Measurements from ENCODE around the gene CD99. TPM values are rescaled to one million over a fixed set of nuclear protein-coding genes. Genes with fewer than 3 reads are reported as not detected.
"Not testable (repeated sequence)": the region's sequence is repeated elsewhere in the genome, so short reads cannot be mapped to it uniquely, and the experiment has no call there.

CD99 gene
- total RNA-seq, 2 donors from 2014 or later, result 126 to 183 TPM

DNA sequence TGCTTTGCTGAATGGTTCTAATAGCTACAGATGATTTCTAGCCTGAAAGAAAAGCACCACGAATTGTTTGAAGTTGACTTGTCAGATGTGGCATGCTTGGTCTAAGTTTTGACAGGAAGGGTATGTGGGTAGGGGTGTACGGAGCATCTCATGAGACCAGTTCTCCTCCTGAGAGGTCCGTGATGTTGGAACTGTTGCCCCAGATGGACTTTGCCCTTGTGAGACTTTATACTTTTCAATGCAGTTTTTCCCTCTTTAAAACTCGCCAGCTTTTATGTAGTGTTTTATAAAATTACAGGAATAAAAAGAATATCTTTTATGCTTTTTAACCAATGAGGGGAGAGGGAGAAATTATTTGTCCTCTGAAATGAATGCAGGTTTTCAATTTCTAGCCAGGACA lies 44.2 kb downstream of the CD99 start:
- no peak overlapping the region for H3K27ac ChIP-seq
- no peaks in the 10 kb centered on the region for H3K4me1 ChIP-seq
- ATAC-seq, result no peak
- WGBS, 2 donors, result 92 to 95% methylated on average over 4 of the region's 4 CpGs
- peaks cover 0 to 16% of the 10 kb centered on the region in 2 donors for H3K36me3 ChIP-seq (replicated peaks in 1 of 2; ENCODE audit: insufficient read depth in 1 of 2, low read depth in 2 of 2)
- H3K27me3 ChIP-seq, result no peaks in the 10 kb centered on the region
- no peak for DNase-seq
- TF ChIP-seq POLR2A (IDR thresholded peaks at IDR 0.05), result no peak
- TF ChIP-seq, protein P1, sequence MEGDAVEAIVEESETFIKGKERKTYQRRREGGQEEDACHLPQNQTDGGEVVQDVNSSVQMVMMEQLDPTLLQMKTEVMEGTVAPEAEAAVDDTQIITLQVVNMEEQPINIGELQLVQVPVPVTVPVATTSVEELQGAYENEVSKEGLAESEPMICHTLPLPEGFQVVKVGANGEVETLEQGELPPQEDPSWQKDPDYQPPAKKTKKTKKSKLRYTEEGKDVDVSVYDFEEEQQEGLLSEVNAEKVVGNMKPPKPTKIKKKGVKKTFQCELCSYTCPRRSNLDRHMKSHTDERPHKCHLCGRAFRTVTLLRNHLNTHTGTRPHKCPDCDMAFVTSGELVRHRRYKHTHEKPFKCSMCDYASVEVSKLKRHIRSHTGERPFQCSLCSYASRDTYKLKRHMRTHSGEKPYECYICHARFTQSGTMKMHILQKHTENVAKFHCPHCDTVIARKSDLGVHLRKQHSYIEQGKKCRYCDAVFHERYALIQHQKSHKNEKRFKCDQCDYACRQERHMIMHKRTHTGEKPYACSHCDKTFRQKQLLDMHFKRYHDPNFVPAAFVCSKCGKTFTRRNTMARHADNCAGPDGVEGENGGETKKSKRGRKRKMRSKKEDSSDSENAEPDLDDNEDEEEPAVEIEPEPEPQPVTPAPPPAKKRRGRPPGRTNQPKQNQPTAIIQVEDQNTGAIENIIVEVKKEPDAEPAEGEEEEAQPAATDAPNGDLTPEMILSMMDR (IDR thresholded peaks at IDR 0.05), result no peak
- no peak overlapping the region for H3K4me3 ChIP-seq
- H3K9me3 ChIP-seq, result no peaks in the 10 kb centered on the region
- intact Hi-C loops (cut with DNase I), result no loop called here

DNA sequence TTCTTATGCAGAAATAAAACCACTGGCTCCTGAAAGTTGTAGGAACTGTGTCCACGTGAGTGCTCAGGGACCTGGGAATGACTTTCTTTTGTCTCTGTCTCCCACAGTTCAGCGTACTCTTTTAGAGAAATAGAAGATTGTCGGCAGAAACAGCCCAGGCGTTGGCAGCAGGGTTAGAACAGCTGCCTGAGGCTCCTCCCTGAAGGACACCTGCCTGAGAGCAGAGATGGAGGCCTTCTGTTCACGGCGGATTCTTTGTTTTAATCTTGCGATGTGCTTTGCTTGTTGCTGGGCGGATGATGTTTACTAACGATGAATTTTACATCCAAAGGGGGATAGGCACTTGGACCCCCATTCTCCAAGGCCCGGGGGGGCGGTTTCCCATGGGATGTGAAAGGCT lies 49.6 kb downstream of the CD99 start:
- TF ChIP-seq, protein P1 (IDR thresholded peaks at IDR 0.05), result no peak
- TF ChIP-seq POLR2A (IDR thresholded peaks at IDR 0.05), result no peak
- ATAC-seq, result no peak
- intact Hi-C loops (cut with DNase I), result no loop called here
- Histone ChIP-seq H3K27ac (no peak overlapping the region), H3K4me1 (peaks cover 4% of the 10 kb centered on the region), H3K9me3 (no peaks in the 10 kb centered on the region), H3K27me3 (no peaks in the 10 kb centered on the region), H3K36me3 (replicated peaks in 1 of 2; ENCODE audit: insufficient read depth in 1 of 2, low read depth in 2 of 2) (peaks cover 0 to 12% of the 10 kb centered on the region in 2 donors), H3K4me3 (no peak overlapping the region)
- DNase-seq, result no peak
- WGBS, 2 donors, result 94% methylated on average over 9 to 11 of the region's 11 CpGs

DNA sequence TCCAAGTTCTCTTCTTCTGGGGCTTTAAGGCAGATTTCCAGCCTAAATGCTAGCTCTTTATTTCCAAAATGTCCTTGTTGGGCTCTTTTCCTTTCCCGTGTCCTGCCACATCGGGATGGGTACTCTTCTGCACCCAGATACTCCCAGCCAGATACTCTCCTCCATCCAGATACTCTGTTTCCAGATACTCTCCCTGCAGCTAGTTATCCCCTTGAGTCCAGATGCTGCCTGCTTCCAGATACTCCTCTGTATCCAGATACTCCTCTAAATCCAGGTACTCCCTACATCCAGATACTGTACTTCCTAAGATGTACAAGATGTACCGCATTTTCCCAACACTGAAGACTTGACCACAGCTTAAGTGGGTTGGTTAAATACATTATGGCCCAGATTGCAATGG lies 50.3 kb downstream of the CD99 start:
- H3K27me3 ChIP-seq, result no peaks in the 10 kb centered on the region
- H3K9me3 ChIP-seq, result no peaks in the 10 kb centered on the region
- DNase-seq (no peak), ATAC-seq (no peak)
- no peak overlapping the region for H3K4me3 ChIP-seq
- intact Hi-C loops (cut with DNase I), result no loop called here
- H3K4me1 ChIP-seq, result peaks cover 11% of the 10 kb centered on the region
- peaks cover 0 to 12% of the 10 kb centered on the region in 2 donors for H3K36me3 ChIP-seq (replicated peaks in 1 of 2; ENCODE audit: insufficient read depth in 1 of 2, low read depth in 2 of 2)
- TF ChIP-seq, protein P1 (IDR thresholded peaks at IDR 0.05), result no peak
- TF ChIP-seq POLR2A (IDR thresholded peaks at IDR 0.05), result no peak
- H3K27ac ChIP-seq, result no peak overlapping the region
- WGBS, 2 donors, result 96 to 99% methylated on average over 3 of the region's 3 CpGs

DNA sequence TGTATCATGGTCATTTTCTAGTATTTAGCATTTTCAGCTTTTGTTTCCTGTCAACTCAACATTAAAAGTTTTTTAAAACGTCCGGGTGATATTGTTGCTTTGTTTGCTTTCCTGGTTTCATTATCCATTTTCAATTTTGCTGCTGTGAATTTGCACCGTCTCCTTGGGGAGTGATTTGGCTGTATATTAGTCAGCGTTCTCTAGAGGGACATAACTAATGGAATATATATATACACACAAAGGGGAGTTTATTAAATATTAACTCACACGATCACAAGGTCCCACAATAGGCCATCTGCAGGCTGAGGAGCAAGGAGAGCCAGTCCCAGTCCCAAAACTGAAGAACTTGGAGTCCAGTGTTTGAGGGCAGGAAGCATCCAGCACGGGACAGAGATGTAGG lies 55.2 kb downstream of the CD99 start:
- peaks cover 13% of the 10 kb centered on the region for H3K4me1 ChIP-seq
- ATAC-seq; H3K36me3 ChIP-seq (replicated peaks in 1 of 2; ENCODE audit: insufficient read depth in 1 of 2, low read depth in 2 of 2); intact Hi-C loops (cut with DNase I); H3K4me3 ChIP-seq; H3K9me3 ChIP-seq; DNase-seq; H3K27me3 ChIP-seq: not testable (repeated sequence)
- 10 to 19% methylated on average over 6 of the region's 6 CpGs for WGBS, 2 donors
- peak overlapping the region in 1 of 4 donors; percentile 39 for H3K27ac ChIP-seq

DNA sequence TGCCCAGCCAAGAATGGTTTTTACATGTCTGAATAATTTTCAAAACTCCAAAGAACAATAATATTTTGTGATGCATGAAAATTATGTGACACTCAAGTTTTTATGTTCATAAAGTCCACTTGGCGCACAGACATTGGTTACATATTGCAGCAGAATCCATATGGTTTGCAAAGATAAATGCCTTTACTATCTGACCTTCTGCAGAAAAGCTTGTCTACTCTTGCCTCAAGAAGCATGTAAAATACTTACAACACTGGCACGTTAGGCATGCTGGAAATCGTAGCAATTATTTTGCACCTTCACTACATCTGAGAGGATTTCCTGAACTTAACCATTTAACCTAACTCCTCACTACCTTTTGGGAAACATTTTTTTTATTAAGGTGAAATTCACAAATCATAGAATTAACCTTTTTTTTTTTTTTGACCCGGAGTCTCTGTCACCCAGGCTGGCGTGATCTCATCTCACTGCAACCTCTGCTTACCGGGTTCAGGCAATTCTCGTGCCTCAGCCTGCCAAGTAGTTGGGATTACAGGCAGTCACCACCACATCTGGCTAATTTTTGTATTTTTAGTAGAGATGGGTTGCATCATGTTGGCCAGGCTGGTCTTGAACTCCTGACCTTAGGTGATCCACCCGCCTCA lies 57.2 kb downstream of the CD99 start:
- H3K9me3 ChIP-seq, result no peaks in the 10 kb centered on the region
- no peaks in the 10 kb centered on the region for H3K27me3 ChIP-seq
- no peaks in the 10 kb centered on the region for H3K36me3 ChIP-seq (replicated peaks in 1 of 2; ENCODE audit: insufficient read depth in 1 of 2, low read depth in 2 of 2)
- 81 to 82% methylated on average over 8 of the region's 8 CpGs for WGBS, 2 donors
- peaks cover 13% of the 10 kb centered on the region for H3K4me1 ChIP-seq
- TF ChIP-seq, protein P1 (IDR thresholded peaks at IDR 0.05), result no peak
- TF ChIP-seq POLR2A (IDR thresholded peaks at IDR 0.05), result no peak
- H3K27ac ChIP-seq, result no peak overlapping the region
- DNase-seq, result no peak
- ATAC-seq, result no peak
- intact Hi-C loops (cut with DNase I), result no loop called here
- H3K4me3 ChIP-seq, result no peak overlapping the region

Measured in body of pancreas (tissue), 4 donors.